ENCODE results near the gene MCL1.
A peak's percentile ranks its signal among the peaks of the same experiment; 100 is the strongest.
"Not testable (repeated sequence)": the region's sequence is repeated elsewhere in the genome, so short reads cannot be mapped to it uniquely, and the experiment has no call there.

MCL1 gene

DNA sequence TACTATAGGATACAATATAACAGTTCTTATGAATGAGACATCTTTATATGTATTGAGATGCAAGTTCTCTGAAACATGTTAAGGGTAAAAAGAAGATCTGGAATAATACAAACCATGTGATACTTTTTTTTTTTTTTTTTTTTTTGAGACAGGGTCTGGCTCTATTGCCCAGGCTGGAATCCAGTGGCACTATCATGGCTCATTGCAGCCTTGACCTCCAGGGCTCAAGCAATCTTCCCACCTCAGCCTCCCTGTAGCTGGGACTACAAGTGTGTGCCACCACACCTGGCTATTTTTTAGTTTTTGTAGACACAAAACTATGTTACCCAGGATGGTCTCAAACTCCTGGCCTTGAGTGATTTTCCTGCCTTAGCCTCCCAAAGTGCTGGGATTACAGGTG is 22.1 kb upstream of the MCL1 start:
- DNase-seq = no peak

- DNase-seq = not testable (repeated sequence)
Observed at GRCh38 chr1:150598346-150598745, 18.9 kb upstream of the MCL1 start.

- no peak for DNase-seq
Observed at GRCh38 chr1:150596976-150597375, 17.6 kb upstream of the MCL1 start.

- no peak for DNase-seq
Observed at GRCh38 chr1:150596095-150596892, 16.9 kb upstream of the MCL1 start.

DNA sequence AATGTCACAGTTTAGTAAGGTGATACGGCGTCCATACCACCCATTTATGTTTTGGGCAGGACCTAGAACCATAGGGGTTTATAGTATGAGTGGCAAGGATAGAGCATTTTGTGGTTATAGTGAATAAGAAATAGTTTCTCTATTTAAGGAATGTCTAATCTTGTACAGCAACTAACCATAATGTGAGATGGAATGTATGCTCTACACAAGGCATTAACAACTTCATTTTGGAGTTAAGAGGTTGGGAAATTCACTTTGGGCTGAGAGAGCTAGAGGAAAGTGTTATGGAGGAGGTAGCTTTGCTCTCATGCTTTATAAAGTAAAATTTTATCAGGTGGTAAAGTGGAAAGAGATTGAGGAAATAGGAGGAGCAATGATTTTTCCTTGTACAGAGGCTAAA is 3.0 kb upstream of the MCL1 start:
- no peak for DNase-seq

DNA sequence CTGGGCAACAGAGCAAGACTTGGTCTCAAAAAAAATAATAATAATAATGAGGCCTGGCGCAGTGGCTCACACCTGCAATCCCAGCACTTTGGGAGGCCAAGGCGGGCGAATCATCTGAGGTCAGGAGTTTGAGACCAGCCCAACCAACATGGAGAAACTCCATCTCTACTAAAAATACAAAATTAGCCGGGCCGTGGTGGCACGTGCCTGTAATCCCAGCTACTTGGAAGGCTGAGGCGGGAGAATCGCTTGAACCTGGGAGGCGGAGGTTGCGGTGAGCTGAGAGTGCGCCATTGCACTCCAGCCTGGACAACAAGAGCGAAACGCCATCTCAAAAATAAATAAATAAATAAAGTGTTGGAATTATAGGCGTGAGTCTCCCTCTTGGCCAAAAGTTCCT is 2.6 kb upstream of the MCL1 start:
- DNase-seq = not testable (repeated sequence)

DNA sequence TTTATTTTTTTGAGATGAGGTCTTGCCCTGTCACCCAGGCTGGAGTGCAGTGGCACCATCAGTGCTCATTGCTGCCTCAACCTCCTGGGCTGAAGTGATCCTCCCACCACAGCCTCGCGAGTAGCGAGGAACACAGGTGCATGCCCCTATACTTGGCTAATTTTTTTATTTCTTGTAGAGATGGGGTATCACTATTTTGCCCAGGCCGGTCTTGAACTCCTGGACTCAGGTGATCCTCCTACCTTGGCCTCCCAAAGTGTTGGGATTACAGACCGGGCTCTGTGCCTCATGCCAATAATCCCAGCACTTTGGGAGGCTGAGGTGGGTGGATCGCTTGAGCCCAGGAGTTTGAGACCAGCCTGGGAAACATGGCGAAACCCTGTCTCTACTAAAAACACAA is 2.0 kb upstream of the MCL1 start:
- not testable (repeated sequence) for DNase-seq

GRCh38 chr1:150580966-150581365 is 1.6 kb upstream of the MCL1 start:
- DNase-seq = not testable (repeated sequence)

- DNase-seq = no peak
Observed at GRCh38 chr1:150579945-150580642, 684 bp upstream of the MCL1 start.

- DNase-seq = peak; percentile 47
Observed at GRCh38 chr1:150578272-150579109, 919 bp downstream of the MCL1 start.

DNA sequence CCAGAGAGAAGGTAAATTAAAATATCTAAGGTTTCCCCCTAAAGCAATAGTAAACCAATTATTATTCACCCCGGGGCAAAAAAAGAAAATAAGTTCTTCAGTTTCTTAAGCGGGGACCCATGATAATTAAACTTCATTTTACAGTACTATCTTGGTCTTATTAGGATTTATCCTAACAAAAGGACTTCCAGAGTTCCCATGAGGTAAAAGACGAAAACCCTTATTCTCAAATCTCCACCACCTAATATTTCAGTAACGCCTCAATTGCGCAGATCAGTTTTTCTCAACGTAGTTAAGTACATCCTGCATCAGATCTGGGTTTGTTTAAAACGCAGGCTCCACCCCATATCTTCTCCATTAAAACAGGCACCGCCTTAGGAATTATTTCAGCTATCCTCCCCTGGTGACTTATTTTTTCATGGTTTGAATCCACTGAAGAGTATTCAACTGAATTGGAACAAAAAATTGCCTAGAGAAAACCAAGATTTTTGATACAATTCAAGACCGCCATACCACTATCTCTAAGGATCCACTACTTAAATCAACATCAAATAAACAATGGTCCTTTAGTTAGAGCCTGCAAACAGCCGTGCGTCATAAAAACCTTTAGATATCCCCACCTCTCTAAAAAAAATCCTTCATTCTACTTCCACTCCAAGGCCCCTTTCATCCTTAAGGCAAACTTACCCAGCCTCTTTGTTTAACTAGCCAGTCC is 1.7 kb downstream of the MCL1 start:
- DNase-seq = peak; percentile 23

DNA sequence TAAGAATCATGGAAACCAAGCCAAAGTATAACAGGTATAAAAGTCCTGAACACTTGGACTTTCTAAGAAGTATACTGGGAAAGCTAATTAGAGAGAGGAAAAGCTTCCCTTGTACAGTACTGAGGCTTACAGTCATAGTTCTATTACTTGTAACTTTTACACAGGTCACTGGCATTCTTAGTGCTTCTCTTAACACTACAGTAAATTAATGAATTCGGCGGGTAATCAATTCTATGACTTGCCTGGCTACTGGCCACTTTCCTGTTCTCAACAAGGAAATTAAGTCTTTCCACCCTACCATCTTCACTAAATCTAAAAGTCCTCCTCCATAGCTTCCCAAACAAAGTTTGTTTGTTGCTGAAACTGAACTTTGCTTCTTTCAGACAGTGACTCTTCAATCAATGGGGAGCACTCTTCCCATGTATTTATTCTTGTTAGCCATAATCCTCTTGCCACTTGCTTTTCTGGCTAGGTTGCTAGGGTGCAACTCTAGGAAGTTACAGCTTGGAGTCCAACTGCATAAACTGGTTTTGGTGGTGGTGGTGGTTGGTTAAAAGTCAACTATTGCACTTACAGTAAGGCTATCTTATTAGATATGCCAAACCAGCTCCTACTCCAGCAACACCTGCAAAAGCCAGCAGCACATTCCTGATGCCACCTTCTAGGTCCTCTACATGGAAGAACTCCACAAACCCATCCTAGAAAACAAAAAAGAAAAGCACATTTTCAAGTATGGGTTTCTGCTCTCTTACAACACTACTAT is 2.4 kb downstream of the MCL1 start:
- no peak for DNase-seq

DNA sequence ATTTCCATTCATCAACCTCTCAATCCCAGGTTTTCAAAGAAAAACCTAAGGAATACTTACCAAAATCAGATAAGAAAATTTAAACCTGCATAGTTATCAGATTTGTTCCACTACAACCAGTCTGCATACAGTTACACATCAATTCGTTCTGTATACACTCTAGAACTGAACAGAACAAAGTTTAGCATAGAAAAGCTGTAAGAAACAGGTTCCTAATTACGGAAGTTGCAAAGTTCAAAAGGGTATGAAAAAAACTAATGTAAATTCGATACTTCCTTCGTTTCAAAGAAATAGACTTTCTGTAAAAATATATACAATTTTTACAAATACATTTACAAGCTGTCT is 3.1 kb downstream of the MCL1 start:
- DNase-seq = no peak

DNA sequence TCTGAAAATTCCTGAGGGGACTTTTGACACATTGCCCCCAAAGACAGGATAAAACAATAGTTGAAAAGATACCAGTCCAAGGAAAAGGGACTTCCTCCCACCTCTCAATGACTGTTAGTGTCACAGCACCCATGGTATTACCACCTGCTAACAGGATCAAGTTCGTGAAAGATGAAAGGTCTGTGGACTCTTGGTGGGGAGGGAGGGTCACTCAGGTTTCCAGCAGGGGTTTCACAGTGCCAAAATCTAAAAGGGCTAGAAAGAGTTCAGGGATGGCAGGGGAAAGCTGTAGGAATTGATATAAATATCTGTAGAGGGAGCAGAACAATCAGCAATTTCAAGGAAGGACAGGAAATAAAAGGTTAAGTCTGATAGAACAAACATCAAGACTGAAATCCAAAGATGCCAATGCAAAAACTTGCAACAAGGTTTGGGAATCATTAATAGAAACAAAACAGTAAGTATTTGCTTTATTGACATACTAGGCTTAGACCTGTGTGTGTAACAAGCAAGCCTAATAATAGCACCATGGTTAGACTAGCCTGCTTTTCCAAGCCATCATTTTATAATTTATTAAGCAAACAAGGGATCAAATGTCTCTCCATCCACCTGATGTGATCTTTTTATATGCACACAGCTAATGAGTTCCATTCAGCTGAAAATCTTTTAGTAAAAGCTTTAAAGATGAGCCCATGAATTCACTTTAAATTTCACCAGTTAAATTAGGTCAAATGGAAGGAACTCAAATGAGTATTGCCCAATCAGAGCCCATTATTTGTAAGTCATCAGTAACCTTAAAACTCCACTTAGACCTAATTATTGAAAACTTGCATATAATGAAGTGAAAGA is 3.7 kb downstream of the MCL1 start:
- DNase-seq = peak; percentile 64

DNA sequence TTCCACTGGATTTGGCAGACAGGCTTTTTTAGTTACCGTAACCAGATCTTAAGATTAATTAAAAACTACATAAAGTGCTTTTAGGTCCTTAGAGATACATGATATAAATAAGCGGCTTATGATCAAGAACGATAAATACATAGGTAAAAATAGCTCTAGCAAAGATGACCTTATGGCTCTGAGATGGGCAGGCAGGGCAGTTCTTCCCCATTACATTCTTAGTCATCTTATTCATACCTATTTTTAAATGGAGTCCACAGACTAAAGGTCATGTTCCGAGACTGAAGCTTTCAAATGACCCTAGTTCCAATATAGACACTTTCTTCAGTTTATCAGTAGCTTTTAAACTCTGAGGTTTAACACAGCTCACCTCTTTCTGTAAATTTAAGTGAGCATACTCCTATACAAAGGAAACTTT is 4.3 kb downstream of the MCL1 start:
- DNase-seq = no peak

- no peak for DNase-seq
Observed at GRCh38 chr1:150574260-150575071, 4.9 kb downstream of the MCL1 start.

DNA sequence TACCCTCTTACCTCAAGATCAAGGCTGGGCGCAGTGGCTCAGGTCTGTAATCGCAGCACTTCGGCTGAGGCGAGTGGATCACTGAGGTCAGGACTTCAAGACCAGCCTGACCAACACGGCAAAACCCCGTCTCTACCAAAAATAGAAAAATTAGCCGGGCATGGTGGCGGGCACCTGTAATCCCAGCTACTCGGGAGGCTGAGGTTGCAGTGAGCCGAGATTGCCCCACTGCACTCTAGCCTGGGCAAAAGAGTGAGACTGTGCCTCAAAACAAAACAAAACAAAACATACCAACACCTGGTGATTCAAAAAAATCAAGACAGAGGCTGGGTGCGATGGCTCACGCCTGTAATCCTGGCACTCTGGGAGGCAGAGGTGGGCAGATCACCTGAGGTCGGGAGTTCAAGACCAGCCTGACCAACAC is 5.8 kb downstream of the MCL1 start:
- DNase-seq = not testable (repeated sequence)

DNA sequence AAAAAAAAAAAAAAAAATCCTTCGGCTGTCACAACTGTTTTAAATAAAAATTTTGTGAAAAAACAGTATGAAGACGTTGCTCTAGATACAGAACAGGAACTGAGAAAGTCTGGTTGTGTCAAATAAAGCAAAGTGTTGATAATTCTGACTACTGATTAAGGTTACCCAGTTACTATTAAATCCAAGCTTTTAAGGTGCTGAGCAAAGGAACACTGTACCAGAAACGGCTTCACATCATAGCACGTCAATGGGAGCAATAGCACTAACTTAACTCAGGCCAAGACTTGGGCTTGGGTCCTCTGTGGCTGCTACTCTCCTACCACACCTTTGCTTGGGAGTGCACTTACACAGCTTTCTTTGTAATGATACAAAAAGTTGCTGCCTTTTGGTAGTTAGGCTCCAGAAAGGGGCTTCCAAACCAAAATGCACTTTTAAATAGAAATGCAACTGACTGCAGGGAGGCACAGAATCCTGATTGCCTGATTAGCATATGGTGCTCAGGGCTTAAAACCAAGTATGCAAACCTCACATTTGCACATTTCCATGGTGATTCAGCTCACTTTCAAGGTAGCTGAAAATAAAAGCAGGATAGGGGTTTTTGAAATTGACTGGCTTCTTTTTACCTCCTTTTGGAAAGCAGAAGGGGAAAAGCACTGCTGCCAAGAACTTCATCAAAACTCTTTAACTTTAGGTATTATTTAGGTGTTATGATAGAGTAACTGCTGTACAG is 6.3 kb downstream of the MCL1 start:
- no peak for DNase-seq

GRCh38 chr1:150568594-150568966 is 10.8 kb downstream of the MCL1 start:
- DNase-seq = no peak
